Measurements from ENCODE around the gene SPTBN4.

Gene SPTBN4

GRCh38 chr19:40424637-40425449 lies 42.0 kb upstream of the SPTBN4 start (continued):
- TF ChIP-seq, protein P1, sequence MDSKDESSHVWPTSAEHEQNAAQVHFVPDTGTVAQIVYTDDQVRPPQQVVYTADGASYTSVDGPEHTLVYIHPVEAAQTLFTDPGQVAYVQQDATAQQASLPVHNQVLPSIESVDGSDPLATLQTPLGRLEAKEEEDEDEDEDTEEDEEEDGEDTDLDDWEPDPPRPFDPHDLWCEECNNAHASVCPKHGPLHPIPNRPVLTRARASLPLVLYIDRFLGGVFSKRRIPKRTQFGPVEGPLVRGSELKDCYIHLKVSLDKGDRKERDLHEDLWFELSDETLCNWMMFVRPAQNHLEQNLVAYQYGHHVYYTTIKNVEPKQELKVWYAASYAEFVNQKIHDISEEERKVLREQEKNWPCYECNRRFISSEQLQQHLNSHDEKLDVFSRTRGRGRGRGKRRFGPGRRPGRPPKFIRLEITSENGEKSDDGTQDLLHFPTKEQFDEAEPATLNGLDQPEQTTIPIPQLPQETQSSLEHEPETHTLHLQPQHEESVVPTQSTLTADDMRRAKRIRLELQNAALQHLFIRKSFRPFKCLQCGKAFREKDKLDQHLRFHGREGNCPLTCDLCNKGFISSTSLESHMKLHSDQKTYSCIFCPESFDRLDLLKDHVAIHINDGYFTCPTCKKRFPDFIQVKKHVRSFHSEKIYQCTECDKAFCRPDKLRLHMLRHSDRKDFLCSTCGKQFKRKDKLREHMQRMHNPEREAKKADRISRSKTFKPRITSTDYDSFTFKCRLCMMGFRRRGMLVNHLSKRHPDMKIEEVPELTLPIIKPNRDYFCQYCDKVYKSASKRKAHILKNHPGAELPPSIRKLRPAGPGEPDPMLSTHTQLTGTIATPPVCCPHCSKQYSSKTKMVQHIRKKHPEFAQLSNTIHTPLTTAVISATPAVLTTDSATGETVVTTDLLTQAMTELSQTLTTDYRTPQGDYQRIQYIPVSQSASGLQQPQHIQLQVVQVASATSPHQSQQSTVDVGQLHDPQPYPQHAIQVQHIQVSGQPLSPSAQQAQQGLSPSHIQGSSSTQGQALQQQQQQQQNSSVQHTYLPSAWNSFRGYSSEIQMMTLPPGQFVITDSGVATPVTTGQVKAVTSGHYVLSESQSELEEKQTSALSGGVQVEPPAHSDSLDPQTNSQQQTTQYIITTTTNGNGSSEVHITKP (tag by site-specific recombination; IDR thresholded peaks at IDR 0.05): peak; percentile 96
- no peak for TF ChIP-seq ZNF777 (tag by site-specific recombination; IDR thresholded peaks at IDR 0.05; ENCODE audit: borderline replicate concordance)
- peak; percentile 20; the same call in 1 of the 2 replicates for TF ChIP-seq BCL11A (tag by site-specific recombination; IDR thresholded peaks at IDR 0.05; ENCODE audit: low read depth)
- TF ChIP-seq, protein P2, sequence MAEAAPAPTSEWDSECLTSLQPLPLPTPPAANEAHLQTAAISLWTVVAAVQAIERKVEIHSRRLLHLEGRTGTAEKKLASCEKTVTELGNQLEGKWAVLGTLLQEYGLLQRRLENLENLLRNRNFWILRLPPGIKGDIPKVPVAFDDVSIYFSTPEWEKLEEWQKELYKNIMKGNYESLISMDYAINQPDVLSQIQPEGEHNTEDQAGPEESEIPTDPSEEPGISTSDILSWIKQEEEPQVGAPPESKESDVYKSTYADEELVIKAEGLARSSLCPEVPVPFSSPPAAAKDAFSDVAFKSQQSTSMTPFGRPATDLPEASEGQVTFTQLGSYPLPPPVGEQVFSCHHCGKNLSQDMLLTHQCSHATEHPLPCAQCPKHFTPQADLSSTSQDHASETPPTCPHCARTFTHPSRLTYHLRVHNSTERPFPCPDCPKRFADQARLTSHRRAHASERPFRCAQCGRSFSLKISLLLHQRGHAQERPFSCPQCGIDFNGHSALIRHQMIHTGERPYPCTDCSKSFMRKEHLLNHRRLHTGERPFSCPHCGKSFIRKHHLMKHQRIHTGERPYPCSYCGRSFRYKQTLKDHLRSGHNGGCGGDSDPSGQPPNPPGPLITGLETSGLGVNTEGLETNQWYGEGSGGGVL (tag by site-specific recombination; IDR thresholded peaks at IDR 0.05): peak; percentile 100
- TF ChIP-seq, protein P3, sequence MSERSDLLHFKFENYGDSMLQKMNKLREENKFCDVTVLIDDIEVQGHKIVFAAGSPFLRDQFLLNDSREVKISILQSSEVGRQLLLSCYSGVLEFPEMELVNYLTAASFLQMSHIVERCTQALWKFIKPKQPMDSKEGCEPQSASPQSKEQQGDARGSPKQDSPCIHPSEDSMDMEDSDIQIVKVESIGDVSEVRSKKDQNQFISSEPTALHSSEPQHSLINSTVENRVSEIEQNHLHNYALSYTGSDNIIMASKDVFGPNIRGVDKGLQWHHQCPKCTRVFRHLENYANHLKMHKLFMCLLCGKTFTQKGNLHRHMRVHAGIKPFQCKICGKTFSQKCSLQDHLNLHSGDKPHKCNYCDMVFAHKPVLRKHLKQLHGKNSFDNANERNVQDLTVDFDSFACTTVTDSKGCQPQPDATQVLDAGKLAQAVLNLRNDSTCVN (tag by site-specific recombination; optimal IDR thresholded peaks at IDR 0.05): no peak
- TF ChIP-seq, protein P4, sequence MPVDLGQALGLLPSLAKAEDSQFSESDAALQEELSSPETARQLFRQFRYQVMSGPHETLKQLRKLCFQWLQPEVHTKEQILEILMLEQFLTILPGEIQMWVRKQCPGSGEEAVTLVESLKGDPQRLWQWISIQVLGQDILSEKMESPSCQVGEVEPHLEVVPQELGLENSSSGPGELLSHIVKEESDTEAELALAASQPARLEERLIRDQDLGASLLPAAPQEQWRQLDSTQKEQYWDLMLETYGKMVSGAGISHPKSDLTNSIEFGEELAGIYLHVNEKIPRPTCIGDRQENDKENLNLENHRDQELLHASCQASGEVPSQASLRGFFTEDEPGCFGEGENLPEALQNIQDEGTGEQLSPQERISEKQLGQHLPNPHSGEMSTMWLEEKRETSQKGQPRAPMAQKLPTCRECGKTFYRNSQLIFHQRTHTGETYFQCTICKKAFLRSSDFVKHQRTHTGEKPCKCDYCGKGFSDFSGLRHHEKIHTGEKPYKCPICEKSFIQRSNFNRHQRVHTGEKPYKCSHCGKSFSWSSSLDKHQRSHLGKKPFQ (tag by site-specific recombination; IDR thresholded peaks at IDR 0.05): no peak
- TF ChIP-seq ZNF140 (tag by site-specific recombination; IDR thresholded peaks at IDR 0.05): no peak
- no peak for TF ChIP-seq ZNF292 (tag by site-specific recombination; IDR thresholded peaks at IDR 0.05; ENCODE audit: borderline replicate concordance, low read depth)
- TF ChIP-seq ZIC2 (tag by site-specific recombination; IDR thresholded peaks at IDR 0.05): 0 out of 2 replicates have a peak, but pooled peaks have one; percentile 4
- TF ChIP-seq ZNF157 (tag by site-specific recombination; IDR thresholded peaks at IDR 0.05): peak; percentile 40; the same call in 1 of the 2 replicates
- no peak for TF ChIP-seq ZNF121 (tag by site-specific recombination; IDR thresholded peaks at IDR 0.05)
- TF ChIP-seq KLF9 (tag by site-specific recombination; IDR thresholded peaks at IDR 0.05; ENCODE audit: low read depth): no peak
- TF ChIP-seq, protein P5, sequence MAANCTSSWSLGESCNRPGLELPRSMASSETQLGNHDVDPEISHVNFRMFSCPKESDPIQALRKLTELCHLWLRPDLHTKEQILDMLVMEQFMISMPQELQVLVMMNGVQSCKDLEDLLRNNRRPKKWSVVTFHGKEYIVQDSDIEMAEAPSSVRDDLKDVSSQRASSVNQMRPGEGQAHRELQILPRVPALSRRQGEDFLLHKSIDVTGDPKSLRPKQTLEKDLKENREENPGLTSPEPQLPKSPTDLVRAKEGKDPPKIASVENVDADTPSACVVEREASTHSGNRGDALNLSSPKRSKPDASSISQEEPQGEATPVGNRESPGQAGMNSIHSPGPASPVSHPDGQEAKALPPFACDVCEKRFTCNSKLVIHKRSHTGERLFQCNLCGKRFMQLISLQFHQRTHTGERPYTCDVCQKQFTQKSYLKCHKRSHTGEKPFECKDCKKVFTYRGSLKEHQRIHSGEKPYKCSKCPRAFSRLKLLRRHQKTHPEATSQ (tag by site-specific recombination; IDR thresholded peaks at IDR 0.05): no peak
- no peak for TF ChIP-seq ZNF274 (IDR thresholded peaks at IDR 0.05; ENCODE audit: low read length)
- no peak for TF ChIP-seq ZNF274 (tag by site-specific recombination; IDR thresholded peaks at IDR 0.05; ENCODE audit: borderline replicate concordance)
- TF ChIP-seq GLIS2 (tag by site-specific recombination; IDR thresholded peaks at IDR 0.05): peak; percentile 100
- TF ChIP-seq ZBTB8A (tag by site-specific recombination; IDR thresholded peaks at IDR 0.05): 0 out of 2 replicates have a peak, but pooled peaks have one; percentile 6
- no peak for TF ChIP-seq ZNF677 (tag by site-specific recombination; IDR thresholded peaks at IDR 0.05)
- TF ChIP-seq ZNF558 (tag by site-specific recombination; IDR thresholded peaks at IDR 0.05): no peak
- peak; percentile 98 for TF ChIP-seq ZNF600 (tag by site-specific recombination; IDR thresholded peaks at IDR 0.05)
- TF ChIP-seq, protein P6, sequence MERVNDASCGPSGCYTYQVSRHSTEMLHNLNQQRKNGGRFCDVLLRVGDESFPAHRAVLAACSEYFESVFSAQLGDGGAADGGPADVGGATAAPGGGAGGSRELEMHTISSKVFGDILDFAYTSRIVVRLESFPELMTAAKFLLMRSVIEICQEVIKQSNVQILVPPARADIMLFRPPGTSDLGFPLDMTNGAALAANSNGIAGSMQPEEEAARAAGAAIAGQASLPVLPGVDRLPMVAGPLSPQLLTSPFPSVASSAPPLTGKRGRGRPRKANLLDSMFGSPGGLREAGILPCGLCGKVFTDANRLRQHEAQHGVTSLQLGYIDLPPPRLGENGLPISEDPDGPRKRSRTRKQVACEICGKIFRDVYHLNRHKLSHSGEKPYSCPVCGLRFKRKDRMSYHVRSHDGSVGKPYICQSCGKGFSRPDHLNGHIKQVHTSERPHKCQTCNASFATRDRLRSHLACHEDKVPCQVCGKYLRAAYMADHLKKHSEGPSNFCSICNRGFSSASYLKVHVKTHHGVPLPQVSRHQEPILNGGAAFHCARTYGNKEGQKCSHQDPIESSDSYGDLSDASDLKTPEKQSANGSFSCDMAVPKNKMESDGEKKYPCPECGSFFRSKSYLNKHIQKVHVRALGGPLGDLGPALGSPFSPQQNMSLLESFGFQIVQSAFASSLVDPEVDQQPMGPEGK (tag by site-specific recombination; IDR thresholded peaks at IDR 0.05): peak; percentile 94; the same call in 1 of the 2 replicates
- TF ChIP-seq FEZF1 (tag by site-specific recombination; IDR thresholded peaks at IDR 0.05): peak; percentile 72; the same call in 1 of the 2 replicates
- peak; percentile 37 for TF ChIP-seq BCL11B (tag by site-specific recombination; IDR thresholded peaks at IDR 0.05; ENCODE audit: low read depth)
- TF ChIP-seq GFI1B (tag by site-specific recombination; IDR thresholded peaks at IDR 0.05): no peak
- TF ChIP-seq ZNF211 (tag by site-specific recombination; IDR thresholded peaks at IDR 0.05; ENCODE audit: low read depth): no peak
- TF ChIP-seq SP2 (tag by site-specific recombination; IDR thresholded peaks at IDR 0.05): 0 out of 2 replicates have a peak, but pooled peaks have one; percentile 24
- TF ChIP-seq ZNF391 (tag by site-specific recombination; IDR thresholded peaks at IDR 0.05; ENCODE audit: borderline replicate concordance, low read depth): peak; percentile 78; the same call in 1 of the 2 replicates
- TF ChIP-seq ZNF404 (tag by site-specific recombination; IDR thresholded peaks at IDR 0.05): no peak

All from HEK293 (cell line).